HG02970 (cell line): ENCODE data around the gene TMEM215.

Source experiments
- ATAC-seq: cut with Tn5 transposase; IDR thresholded peaks from one replicate; pipeline ENCODE4 v1.9.1; 2021; ENCODE audit warnings: mild to moderate bottlenecking, moderate library complexity, moderate number of reproducible peaks; ENCODE audit not compliant: unreplicated experiment, low FRiP score

TMEM215 gene

DNA sequence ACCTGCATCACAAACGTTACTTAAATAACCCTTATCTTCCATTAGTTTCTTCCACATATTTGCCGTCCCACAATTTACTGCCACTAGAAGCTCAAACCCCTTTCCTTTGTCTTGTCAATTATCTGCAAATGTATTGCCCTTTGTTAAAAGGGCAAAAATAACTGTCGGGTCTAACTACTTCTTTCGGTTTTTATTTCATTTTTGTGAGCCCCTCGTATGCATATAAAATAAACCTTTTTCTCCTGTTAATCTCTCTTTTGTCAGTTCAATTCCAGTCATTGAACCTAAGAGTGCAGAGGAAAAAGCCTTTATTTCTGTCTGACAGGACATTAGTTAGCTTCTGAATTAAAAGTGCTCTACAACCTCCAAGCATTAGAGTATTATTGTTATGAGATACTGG, 45.5 kb downstream of the TMEM215 start:
- no peak for ATAC-seq

DNA sequence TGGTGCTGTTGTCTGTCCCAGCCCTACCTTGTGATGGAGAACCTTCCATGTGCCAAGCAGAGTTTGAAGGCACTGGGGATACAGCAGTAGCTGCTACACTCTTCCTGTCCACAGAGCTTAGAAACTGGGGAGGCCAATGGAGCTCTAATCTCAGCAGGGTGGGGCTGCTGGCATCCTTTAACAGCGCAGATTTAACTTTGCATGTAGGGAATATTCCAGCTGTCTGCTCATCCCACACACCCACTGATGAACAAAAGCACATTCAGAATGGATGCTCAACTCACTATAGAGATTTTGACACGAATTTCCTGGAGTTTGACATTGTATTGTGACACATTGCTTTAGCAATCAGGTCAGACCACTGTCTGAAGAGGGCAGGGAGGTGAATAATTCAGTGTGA, 49.0 kb downstream of the TMEM215 start:
- ATAC-seq, result no peak
